ENCODE measurements around the gene SFMBT1. TPM values are rescaled to one million over a fixed set of nuclear protein-coding genes. Genes with fewer than 3 reads are reported as not detected.
A peak's percentile ranks its signal among the peaks of the same experiment; 100 is the strongest.

The SFMBT1 gene
- total and polyA plus RNA-seq, 9 of the 15 experiments (the other 6 are each of a cell fraction or from before 2014, with no cell fraction given): 0.76 to 6.6 (median 3.6) TPM

DNA sequence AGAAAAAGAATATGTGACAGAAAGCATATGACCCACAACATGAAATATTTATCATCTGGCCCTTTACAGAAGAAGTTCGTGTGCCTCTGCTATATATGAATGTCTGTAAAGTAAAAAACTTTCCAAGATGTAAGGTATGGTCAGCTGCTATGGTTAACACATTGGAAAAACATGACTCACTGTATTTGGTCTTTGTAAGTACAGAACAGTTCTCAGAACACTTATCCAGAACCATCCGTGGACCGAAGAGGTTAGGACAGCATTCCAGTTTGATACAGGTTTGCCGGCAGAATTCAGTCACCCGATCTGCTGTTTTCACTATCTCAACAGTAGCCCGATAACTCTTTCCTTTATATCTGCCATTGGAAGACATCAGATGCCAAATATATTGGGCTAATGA is 135.1 kb downstream of the SFMBT1 start (continued):
- TF ChIP-seq, protein P1, sequence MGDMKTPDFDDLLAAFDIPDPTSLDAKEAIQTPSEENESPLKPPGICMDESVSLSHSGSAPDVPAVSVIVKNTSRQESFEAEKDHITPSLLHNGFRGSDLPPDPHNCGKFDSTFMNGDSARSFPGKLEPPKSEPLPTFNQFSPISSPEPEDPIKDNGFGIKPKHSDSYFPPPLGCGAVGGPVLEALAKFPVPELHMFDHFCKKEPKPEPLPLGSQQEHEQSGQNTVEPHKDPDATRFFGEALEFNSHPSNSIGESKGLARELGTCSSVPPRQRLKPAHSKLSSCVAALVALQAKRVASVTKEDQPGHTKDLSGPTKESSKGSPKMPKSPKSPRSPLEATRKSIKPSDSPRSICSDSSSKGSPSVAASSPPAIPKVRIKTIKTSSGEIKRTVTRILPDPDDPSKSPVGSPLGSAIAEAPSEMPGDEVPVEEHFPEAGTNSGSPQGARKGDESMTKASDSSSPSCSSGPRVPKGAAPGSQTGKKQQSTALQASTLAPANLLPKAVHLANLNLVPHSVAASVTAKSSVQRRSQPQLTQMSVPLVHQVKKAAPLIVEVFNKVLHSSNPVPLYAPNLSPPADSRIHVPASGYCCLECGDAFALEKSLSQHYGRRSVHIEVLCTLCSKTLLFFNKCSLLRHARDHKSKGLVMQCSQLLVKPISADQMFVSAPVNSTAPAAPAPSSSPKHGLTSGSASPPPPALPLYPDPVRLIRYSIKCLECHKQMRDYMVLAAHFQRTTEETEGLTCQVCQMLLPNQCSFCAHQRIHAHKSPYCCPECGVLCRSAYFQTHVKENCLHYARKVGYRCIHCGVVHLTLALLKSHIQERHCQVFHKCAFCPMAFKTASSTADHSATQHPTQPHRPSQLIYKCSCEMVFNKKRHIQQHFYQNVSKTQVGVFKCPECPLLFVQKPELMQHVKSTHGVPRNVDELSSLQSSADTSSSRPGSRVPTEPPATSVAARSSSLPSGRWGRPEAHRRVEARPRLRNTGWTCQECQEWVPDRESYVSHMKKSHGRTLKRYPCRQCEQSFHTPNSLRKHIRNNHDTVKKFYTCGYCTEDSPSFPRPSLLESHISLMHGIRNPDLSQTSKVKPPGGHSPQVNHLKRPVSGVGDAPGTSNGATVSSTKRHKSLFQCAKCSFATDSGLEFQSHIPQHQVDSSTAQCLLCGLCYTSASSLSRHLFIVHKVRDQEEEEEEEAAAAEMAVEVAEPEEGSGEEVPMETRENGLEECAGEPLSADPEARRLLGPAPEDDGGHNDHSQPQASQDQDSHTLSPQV (IDR thresholded peaks at IDR 0.05): no peak
- TF ChIP-seq MYC (IDR thresholded peaks at IDR 0.05; ENCODE audit: low read depth, low read length): no peak
- TF ChIP-seq MYC (CRISPR knock-in tag; IDR thresholded peaks at IDR 0.05; ENCODE audit: borderline replicate concordance, low read depth): no peak
- TF ChIP-seq ZNF586 (CRISPR knock-in tag; conservative IDR thresholded peaks at IDR 0.05): no peak
- no peak for TF ChIP-seq SRSF3 (IDR thresholded peaks at IDR 0.05; ENCODE audit: insufficient read depth, low read length)

DNA sequence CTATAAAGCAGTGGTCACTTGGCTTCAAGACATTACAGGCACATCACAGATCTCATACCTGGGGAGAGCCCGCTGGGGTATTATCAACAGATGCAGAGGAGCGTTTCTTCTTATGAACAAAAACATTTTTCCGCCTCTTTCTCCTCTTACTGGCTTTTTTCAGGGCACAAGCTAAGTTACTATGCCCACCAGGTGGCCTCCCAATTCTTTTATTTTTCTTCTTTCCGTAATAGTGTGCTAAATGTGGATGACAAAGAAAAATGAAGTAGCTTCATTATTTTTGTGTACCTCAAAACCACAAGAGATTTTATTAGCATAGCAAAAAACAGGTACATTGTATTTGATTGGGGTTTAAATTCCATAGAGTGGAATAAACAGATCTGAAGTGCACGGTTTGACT is 138.4 kb downstream of the SFMBT1 start:
- H3K9me1 ChIP-seq (ENCODE audit: control insufficient read depth, insufficient read depth, low read length): no peaks in the 10 kb centered on the region
- H3K27ac ChIP-seq (ENCODE audit: extremely low read depth, low read depth, low read length): no peak overlapping the region
- H3K36me3 ChIP-seq (ENCODE audit: control insufficient read depth, insufficient read depth, low read length): peaks cover 6% of the 10 kb centered on the region; the same call in 1 of the 3 replicates
- peaks cover 2 to 5% of the 10 kb centered on the region in 2 experiments; a peak in 4 of 5 replicates for H3K4me1 ChIP-seq (replicated peaks in 1 of 2; ENCODE audit: control insufficient read depth in 2 of 2, insufficient read depth in 2 of 2, low read length in 2 of 2)
- FAIRE-seq: no peak
- no peak overlapping the region for H3K4me2 ChIP-seq (ENCODE audit: insufficient read depth, low read length)
- no peaks in the 10 kb centered on the region for H3K79me2 ChIP-seq (ENCODE audit: control insufficient read depth, insufficient read depth, low read length)
- no peak for ATAC-seq
- no peak overlapping the region for H2AFZ ChIP-seq (ENCODE audit: low read depth, low read length)
- H3K9ac ChIP-seq (ENCODE audit: insufficient read depth in 1 of 2, low read depth in 2 of 2, low read length in 2 of 2): no peak overlapping the region
- BruUV-seq (replicated peaks): no TSS peak
- CTCF ChIA-PET (ENCODE audit: low intra/inter-chr PET ratio): no interaction called here
- POLR2A ChIA-PET: no interaction called here
- WGBS (ENCODE audit: insufficient coverage, low coverage, missing lambda C conversion rate): 64% methylated on average over 4 of the region's 5 CpGs
- intact Hi-C loops (cut with micrococcal nuclease) (no loop called here), in situ Hi-C loops (cut with MboI) (no loop called here)
- no peaks in the 10 kb centered on the region for H4K20me1 ChIP-seq (replicated peaks; ENCODE audit: control insufficient read depth, insufficient read depth, low read length)
- H3K27me3 ChIP-seq (ENCODE audit: control insufficient read depth in 2 of 2, insufficient read depth in 2 of 2, low read length in 2 of 2): no peaks in the 10 kb centered on the region
- H3K9me3 ChIP-seq (replicated peaks; ENCODE audit: control insufficient read depth, insufficient read depth, low read depth, low read length): no peaks in the 10 kb centered on the region
- no peak overlapping the region for H3K4me3 ChIP-seq
- no peak for DNase-seq (ENCODE audit: extremely low read depth in 1 of 4, low spot score in 3 of 4)
- TF ChIP-seq, protein P2, sequence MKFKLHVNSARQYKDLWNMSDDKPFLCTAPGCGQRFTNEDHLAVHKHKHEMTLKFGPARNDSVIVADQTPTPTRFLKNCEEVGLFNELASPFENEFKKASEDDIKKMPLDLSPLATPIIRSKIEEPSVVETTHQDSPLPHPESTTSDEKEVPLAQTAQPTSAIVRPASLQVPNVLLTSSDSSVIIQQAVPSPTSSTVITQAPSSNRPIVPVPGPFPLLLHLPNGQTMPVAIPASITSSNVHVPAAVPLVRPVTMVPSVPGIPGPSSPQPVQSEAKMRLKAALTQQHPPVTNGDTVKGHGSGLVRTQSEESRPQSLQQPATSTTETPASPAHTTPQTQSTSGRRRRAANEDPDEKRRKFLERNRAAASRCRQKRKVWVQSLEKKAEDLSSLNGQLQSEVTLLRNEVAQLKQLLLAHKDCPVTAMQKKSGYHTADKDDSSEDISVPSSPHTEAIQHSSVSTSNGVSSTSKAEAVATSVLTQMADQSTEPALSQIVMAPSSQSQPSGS (CRISPR knock-in tag; IDR thresholded peaks at IDR 0.05): no peak
- TF ChIP-seq, protein P3, sequence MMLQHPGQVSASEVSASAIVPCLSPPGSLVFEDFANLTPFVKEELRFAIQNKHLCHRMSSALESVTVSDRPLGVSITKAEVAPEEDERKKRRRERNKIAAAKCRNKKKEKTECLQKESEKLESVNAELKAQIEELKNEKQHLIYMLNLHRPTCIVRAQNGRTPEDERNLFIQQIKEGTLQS (IDR thresholded peaks at IDR 0.05): no peak
- TF ChIP-seq, protein P3 (CRISPR knock-in tag; conservative IDR thresholded peaks at IDR 0.05): no peak
- TF ChIP-seq RAD21 (CRISPR knock-in tag; conservative IDR thresholded peaks at IDR 0.05 in 1 of 2, IDR thresholded peaks at IDR 0.05 in 1 of 2): peak in 1 of 2 experiments; percentile 18; a peak in 1 of 4 replicates
- TF ChIP-seq, protein P4, sequence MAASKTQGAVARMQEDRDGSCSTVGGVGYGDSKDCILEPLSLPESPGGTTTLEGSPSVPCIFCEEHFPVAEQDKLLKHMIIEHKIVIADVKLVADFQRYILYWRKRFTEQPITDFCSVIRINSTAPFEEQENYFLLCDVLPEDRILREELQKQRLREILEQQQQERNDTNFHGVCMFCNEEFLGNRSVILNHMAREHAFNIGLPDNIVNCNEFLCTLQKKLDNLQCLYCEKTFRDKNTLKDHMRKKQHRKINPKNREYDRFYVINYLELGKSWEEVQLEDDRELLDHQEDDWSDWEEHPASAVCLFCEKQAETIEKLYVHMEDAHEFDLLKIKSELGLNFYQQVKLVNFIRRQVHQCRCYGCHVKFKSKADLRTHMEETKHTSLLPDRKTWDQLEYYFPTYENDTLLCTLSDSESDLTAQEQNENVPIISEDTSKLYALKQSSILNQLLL (CRISPR knock-in tag; IDR thresholded peaks at IDR 0.05; ENCODE audit: borderline replicate concordance): no peak

Data from K562 (cell line).